H1 (cell line): ENCODE data around the gene SMIM35.

Source experiments
- CHD2 ChIP-seq: IDR thresholded peaks from 2 replicates; pipeline ENCODE4 v1.6.1; 2012; ENCODE audit warnings: low read length, improper control_type of control experiment
- CTCF ChIP-seq, 3 experiments: IDR thresholded peaks; 1 replicate in 2 of 3; 2 replicates in 1 of 3; pipeline versions ENCODE4 v1.5.1 to v1.6.1; 2011; ENCODE audit warnings: low read length in 3 of 3, mild to moderate bottlenecking in 3 of 3, inconsistent platforms in 2 of 3, low read depth in 1 of 3, moderate library complexity in 1 of 3; ENCODE audit not compliant: insufficient read depth in 1 of 3; ENCODE audit errors: control extremely low read depth in 1 of 3
- EGR1 ChIP-seq: IDR thresholded peaks from 2 replicates; pipeline ENCODE4 v1.6.1; 2011; ENCODE audit warnings: low read depth, low read length, borderline replicate concordance
- EP300 ChIP-seq, 2 experiments: IDR thresholded peaks; 1 replicate in 1 of 2; 2 replicates in 1 of 2; pipeline ENCODE4 v1.6.1; 2011 to 2012; ENCODE audit warnings: low read depth in 2 of 2, low read length in 2 of 2, mild to moderate bottlenecking in 2 of 2, borderline replicate concordance in 1 of 2, inconsistent platforms in 1 of 2, moderate library complexity in 1 of 2
- EZH2 ChIP-seq: fragments of 200-600 bp; sonication (generic); IDR thresholded peaks from 2 replicates; pipeline ENCODE4 v1.7.1; 2012; ENCODE audit warnings: low read depth, mild to moderate bottlenecking, moderate library complexity, low read length, inconsistent platforms; ENCODE audit not compliant: severe bottlenecking
- HDAC2 ChIP-seq, 2 experiments: fragments of 300-600 bp in 1 of 2; sonication (generic) in 1 of 2; IDR thresholded peaks; 2 replicates each; pipeline ENCODE4 v1.6.1; 2011 to 2012; ENCODE audit warnings: low read depth in 2 of 2, low read length in 2 of 2, mild to moderate bottlenecking in 2 of 2, moderate library complexity in 2 of 2, borderline replicate concordance in 1 of 2, inconsistent platforms in 1 of 2
- NANOG ChIP-seq: IDR thresholded peaks from 2 replicates; pipeline ENCODE4 v1.6.1; 2011; ENCODE audit warnings: low read length, low read depth, mild to moderate bottlenecking, inconsistent platforms; ENCODE audit not compliant: insufficient read depth, poor library complexity, severe bottlenecking
- POLR2A ChIP-seq, 2 experiments: IDR thresholded peaks; 1 replicate in 1 of 2; 2 replicates in 1 of 2; pipeline ENCODE4 v1.6.1; 2011; ENCODE audit warnings: low read depth in 2 of 2, low read length in 2 of 2, mild to moderate bottlenecking in 2 of 2; ENCODE audit errors: control extremely low read depth in 1 of 2
- POLR2AphosphoS5 ChIP-seq: IDR thresholded peaks from 2 replicates; pipeline ENCODE4 v1.6.1; 2011; ENCODE audit warnings: low read depth, low read length
- SRF ChIP-seq: IDR thresholded peaks from 2 replicates; pipeline ENCODE4 v1.6.1; 2011; ENCODE audit warnings: mild to moderate bottlenecking, low read depth, low read length, moderate library complexity
- TCF12 ChIP-seq: IDR thresholded peaks from 2 replicates; pipeline ENCODE4 v1.6.1; 2011; ENCODE audit warnings: low read depth, mild to moderate bottlenecking, low read length
- TEAD4 ChIP-seq: IDR thresholded peaks from 2 replicates; pipeline ENCODE4 v1.6.1; 2012; ENCODE audit warnings: low read depth, low read length, inconsistent platforms, mixed read lengths
- YY1 ChIP-seq: IDR thresholded peaks from 2 replicates; pipeline ENCODE4 v1.6.1; 2011; ENCODE audit warnings: low read depth, mild to moderate bottlenecking, low read length
- TF ChIP-seq, protein P1 (sequence below): IDR thresholded peaks from 2 replicates; pipeline ENCODE4 v1.6.1; 2012; ENCODE audit warnings: inconsistent platforms

DNA sequence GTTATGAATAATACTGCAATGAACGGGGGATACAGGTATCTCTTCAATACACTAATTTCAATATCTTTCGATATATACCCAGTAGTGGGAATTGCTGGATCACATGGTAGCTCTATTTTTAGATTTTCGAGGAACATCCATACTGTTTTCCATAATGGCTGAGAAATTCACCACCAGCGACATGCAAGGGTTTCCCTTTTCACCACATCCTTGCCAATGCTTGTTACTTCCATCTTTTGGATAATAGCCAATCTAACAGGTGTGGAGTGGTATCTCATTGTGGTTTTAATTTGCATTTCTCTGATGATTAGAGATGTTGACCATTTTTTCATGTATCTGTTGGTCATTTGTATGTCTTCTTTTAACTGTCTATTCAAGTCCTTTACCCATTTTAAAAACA, 94.6 kb downstream of the SMIM35 start:
- TF ChIP-seq EGR1 (no peak), CTCF (IDR thresholded peaks at IDR 0.05; ENCODE audit: control extremely low read depth in 1 of 3, insufficient read depth in 1 of 3, low read depth in 1 of 3, low read length in 3 of 3) (no peak), TCF12 (no peak), HDAC2 (IDR thresholded peaks at IDR 0.05; ENCODE audit: borderline replicate concordance in 1 of 2, low read depth in 2 of 2, low read length in 2 of 2) (no peak), POLR2A (IDR thresholded peaks at IDR 0.05; ENCODE audit: control extremely low read depth in 1 of 2, low read depth in 2 of 2, low read length in 2 of 2) (no peak), NANOG (no peak), EP300 (IDR thresholded peaks at IDR 0.05; ENCODE audit: borderline replicate concordance in 1 of 2, low read depth in 2 of 2, low read length in 2 of 2) (no peak), SRF (no peak), TEAD4 (no peak), YY1 (no peak), POLR2AphosphoS5 (no peak), EZH2 (no peak), CHD2 (no peak)
- TF ChIP-seq, protein P1, sequence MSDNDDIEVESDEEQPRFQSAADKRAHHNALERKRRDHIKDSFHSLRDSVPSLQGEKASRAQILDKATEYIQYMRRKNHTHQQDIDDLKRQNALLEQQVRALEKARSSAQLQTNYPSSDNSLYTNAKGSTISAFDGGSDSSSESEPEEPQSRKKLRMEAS: no peak
